Natural killer cell (primary cell): ENCODE measurements around the gene REEP1. TPM values are rescaled to one million over a fixed set of nuclear protein-coding genes. Genes with fewer than 3 reads are reported as not detected.

Experiments used
- ATAC-seq, 3 donors: fragments of 150-1000 bp in 2 of 3; fragments of 200-7000 bp in 1 of 3; cut with Tn5 transposase; 1 replicate in 1 of 3; 2 replicates in 2 of 3; pipeline ENCODE4 v1.10.0; 2021; ENCODE audit warnings: mild to moderate bottlenecking in 2 of 3, moderate library complexity in 2 of 3
- DNase-seq, 2 donors: peaks; one replicate each; pipeline versions ENCODE4 v3.0.0 to v3.0.0-alpha.2; 2013 to 2021; ENCODE audit warnings: mixed read lengths in 1 of 2
- H3K27ac ChIP-seq: one replicate; pipeline ENCODE4 v1.5.1; 2013; ENCODE audit warnings: mild to moderate bottlenecking, low read length
- H3K27me3 ChIP-seq: one replicate; pipeline ENCODE4 v1.6.1; 2013; ENCODE audit warnings: low read length; ENCODE audit not compliant: control insufficient read depth, insufficient read depth
- H3K36me3 ChIP-seq: one replicate; pipeline ENCODE4 v1.6.1; 2013; ENCODE audit warnings: low read length; ENCODE audit not compliant: control insufficient read depth, insufficient read depth
- H3K4me1 ChIP-seq: one replicate; pipeline ENCODE4 v1.6.1; 2013; ENCODE audit warnings: low read length; ENCODE audit not compliant: control insufficient read depth, insufficient read depth
- H3K4me3 ChIP-seq: one replicate; pipeline ENCODE4 v1.5.1; 2013; ENCODE audit warnings: low read length
- H3K9me3 ChIP-seq: one replicate; pipeline ENCODE4 v1.6.1; 2013; ENCODE audit warnings: low read length; ENCODE audit not compliant: control insufficient read depth, insufficient read depth
- H3K27ac Mint-ChIP-seq, 2 donors: one replicate each; pipeline ENCODE4 v1.8.0; 2022; ENCODE audit warnings: mild to moderate bottlenecking in 2 of 2, mixed read lengths in 2 of 2, moderate library complexity in 1 of 2
- H3K27me3 Mint-ChIP-seq, 2 donors: one replicate each; pipeline ENCODE4 v1.8.0; 2022; ENCODE audit warnings: low read depth in 2 of 2, mixed read lengths in 2 of 2
- H3K36me3 Mint-ChIP-seq: one replicate; pipeline ENCODE4 v1.8.0; 2022; ENCODE audit warnings: mixed read lengths
- H3K4me1 Mint-ChIP-seq, 2 donors: one replicate each; pipeline ENCODE4 v1.8.0; 2022; ENCODE audit warnings: mixed read lengths in 2 of 2
- H3K4me3 Mint-ChIP-seq: one replicate; pipeline ENCODE4 v1.8.0; 2022; ENCODE audit warnings: mild to moderate bottlenecking, moderate library complexity, mixed read lengths
- H3K9me3 Mint-ChIP-seq, 2 donors: one replicate each; pipeline ENCODE4 v1.8.0; 2022; ENCODE audit warnings: mixed read lengths in 2 of 2
- CTCF ChIP-seq: fragments of 200-600 bp; IDR thresholded peaks from one replicate; pipeline ENCODE4 v1.8.0; 2022; ENCODE audit warnings: antibody characterized with exemption
- WGBS: methylation state at CpG from one replicate; pipeline ENCODE4 v1.1.7; 2013; ENCODE audit warnings: missing lambda C conversion rate; ENCODE audit not compliant: insufficient coverage; 5-methylcytosine and 5-hydroxymethylcytosine counted together
- intact Hi-C: fragments of 100-400 bp; cut with micrococcal nuclease; formaldehyde crosslinking; loops from one replicate; pipeline ENCODE4 v1.14.2; 2022
- total RNA-seq, 4 donors: library from RNA; stranded (reverse); fragments of 120-200 nt in 1 of 4; gene quantifications; one replicate each; pipeline versions ENCODE4 v1.2.3 to v1.2.4, GENCODE V29; 2013 to 2022

Gene REEP1
- total RNA-seq, 3 donors from 2014 or later (not counting 1 experiment from before 2014, with no cell fraction given) = 0.10 TPM; not detected in 2

GRCh38 chr2:86292571-86293515 lies 44.6 kb downstream of the REEP1 start:
- no peak overlapping the region for H3K27ac Mint-ChIP-seq
- no peaks in the 10 kb centered on the region for H3K36me3 ChIP-seq
- H3K4me1 ChIP-seq = no peaks in the 10 kb centered on the region
- no peaks in the 10 kb centered on the region for H3K36me3 Mint-ChIP-seq
- no peak overlapping the region for H3K4me3 ChIP-seq
- DNase-seq (no peak), ATAC-seq (no peak)
- no peaks in the 10 kb centered on the region for H3K4me1 Mint-ChIP-seq
- H3K27me3 Mint-ChIP-seq = peaks cover 25 to 27% of the 10 kb centered on the region in 2 donors
- no peaks in the 10 kb centered on the region for H3K9me3 Mint-ChIP-seq
- intact Hi-C loops = no loop called here
- no peaks in the 10 kb centered on the region for H3K9me3 ChIP-seq
- no peak overlapping the region for H3K27ac ChIP-seq
- no peak overlapping the region for H3K4me3 Mint-ChIP-seq
- WGBS = 86% methylated on average over 7 of the region's 7 CpGs
- TF ChIP-seq CTCF = no peak
- H3K27me3 ChIP-seq = no peaks in the 10 kb centered on the region

DNA sequence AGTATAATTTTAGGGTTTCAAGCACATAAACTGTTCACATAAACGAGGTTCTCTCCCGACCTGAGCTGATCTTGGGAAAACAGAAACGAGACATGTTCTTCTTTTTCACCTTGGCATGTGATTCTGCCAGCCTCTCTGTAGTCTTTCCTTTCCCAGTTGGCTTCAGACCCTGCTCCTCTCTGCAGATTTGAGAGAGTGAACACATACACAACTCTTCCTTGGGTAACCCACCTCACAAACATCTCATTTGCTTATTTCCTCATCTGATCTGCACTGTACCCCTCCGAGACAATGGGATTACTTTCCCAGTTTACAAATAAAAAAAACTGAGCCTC lies 46.1 kb downstream of the REEP1 start:
- Histone ChIP-seq H3K36me3 (no peaks in the 10 kb centered on the region), H3K27me3 (no peaks in the 10 kb centered on the region), H3K4me1 (no peaks in the 10 kb centered on the region), H3K4me3 (no peak overlapping the region), H3K9me3 (no peaks in the 10 kb centered on the region), H3K27ac (no peak overlapping the region)
- Mint-ChIP-seq H3K9me3 (no peaks in the 10 kb centered on the region), H3K27me3 (peaks cover 23 to 25% of the 10 kb centered on the region in 2 donors), H3K4me1 (no peaks in the 10 kb centered on the region), H3K36me3 (no peaks in the 10 kb centered on the region), H3K27ac (no peak overlapping the region), H3K4me3 (no peak overlapping the region)
- intact Hi-C loops = no loop called here
- no peak for TF ChIP-seq CTCF
- no peak for ATAC-seq
- WGBS = 77% methylated on average over 4 of the region's 4 CpGs
- DNase-seq = no peak

- Mint-ChIP-seq H3K9me3 (no peaks in the 10 kb centered on the region), H3K4me1 (no peaks in the 10 kb centered on the region), H3K36me3 (no peaks in the 10 kb centered on the region), H3K27me3 (peaks cover 25 to 27% of the 10 kb centered on the region in 2 donors), H3K4me3 (no peak overlapping the region), H3K27ac (no peak overlapping the region)
- TF ChIP-seq CTCF = no peak
- H3K36me3 ChIP-seq = no peaks in the 10 kb centered on the region
- 85% methylated on average over 5 of the region's 5 CpGs for WGBS
- H3K4me3 ChIP-seq = no peak overlapping the region
- H3K9me3 ChIP-seq = no peaks in the 10 kb centered on the region
- no peak for DNase-seq
- no peak for ATAC-seq
- H3K27ac ChIP-seq = no peak overlapping the region
- no peaks in the 10 kb centered on the region for H3K27me3 ChIP-seq
- intact Hi-C loops = no loop called here
- no peaks in the 10 kb centered on the region for H3K4me1 ChIP-seq
Observed at GRCh38 chr2:86290596-86291327, 46.7 kb downstream of the REEP1 start.
